ENCODE measurements around the gene VTI1A.
"Not testable (repeated sequence)": the region's sequence is repeated elsewhere in the genome, so short reads cannot be mapped to it uniquely, and the experiment has no call there.

VTI1A gene

GRCh38 chr10:112712536-112712935 is 265.5 kb downstream of the VTI1A start:
- Mint-ChIP-seq H3K9me3 (no peaks in the 10 kb centered on the region), H3K27ac (no peak overlapping the region), H3K4me3 (no peak overlapping the region), H3K27me3 (ENCODE audit: low read depth) (no peaks in the 10 kb centered on the region), H3K36me3 (ENCODE audit: low read depth) (peaks cover 11% of the 10 kb centered on the region), H3K4me1 (ENCODE audit: low read depth) (no peaks in the 10 kb centered on the region)

DNA sequence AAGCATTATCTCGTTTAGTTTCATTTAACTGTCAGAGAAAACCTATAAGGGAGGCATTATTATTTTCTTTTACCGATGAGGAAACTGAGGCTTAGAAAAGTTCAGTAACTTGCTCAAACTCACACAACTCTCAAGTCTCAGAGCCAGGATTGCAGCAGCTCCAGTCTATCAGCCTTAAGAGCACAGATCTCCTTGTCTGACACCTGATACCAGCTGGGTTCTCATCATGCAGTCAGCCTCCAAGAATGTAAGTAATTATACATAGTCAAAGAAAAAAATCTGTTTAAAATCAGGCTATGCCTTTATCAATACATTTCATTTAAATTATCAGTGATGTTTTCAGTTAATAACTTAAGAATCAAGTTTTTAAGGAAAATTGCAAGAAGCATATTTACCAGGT is 266.4 kb downstream of the VTI1A start:
- Mint-ChIP-seq H3K27ac (no peak overlapping the region), H3K27me3 (ENCODE audit: low read depth) (no peaks in the 10 kb centered on the region), H3K4me3 (no peak overlapping the region), H3K4me1 (ENCODE audit: low read depth) (no peaks in the 10 kb centered on the region), H3K9me3 (no peaks in the 10 kb centered on the region), H3K36me3 (ENCODE audit: low read depth) (peaks cover 11% of the 10 kb centered on the region)

GRCh38 chr10:112715581-112715980 is 268.6 kb downstream of the VTI1A start:
- H3K4me3 Mint-ChIP-seq: no peak overlapping the region
- H3K9me3 Mint-ChIP-seq: no peaks in the 10 kb centered on the region
- H3K27me3 Mint-ChIP-seq (ENCODE audit: low read depth): no peaks in the 10 kb centered on the region
- H3K27ac Mint-ChIP-seq: no peak overlapping the region
- H3K36me3 Mint-ChIP-seq (ENCODE audit: low read depth): peaks cover 9% of the 10 kb centered on the region
- no peaks in the 10 kb centered on the region for H3K4me1 Mint-ChIP-seq (ENCODE audit: low read depth)

GRCh38 chr10:112716076-112716475 is 269.1 kb downstream of the VTI1A start:
- peaks cover 9% of the 10 kb centered on the region for H3K36me3 Mint-ChIP-seq (ENCODE audit: low read depth)
- no peak overlapping the region for H3K4me3 Mint-ChIP-seq
- H3K9me3 Mint-ChIP-seq: no peaks in the 10 kb centered on the region

DNA sequence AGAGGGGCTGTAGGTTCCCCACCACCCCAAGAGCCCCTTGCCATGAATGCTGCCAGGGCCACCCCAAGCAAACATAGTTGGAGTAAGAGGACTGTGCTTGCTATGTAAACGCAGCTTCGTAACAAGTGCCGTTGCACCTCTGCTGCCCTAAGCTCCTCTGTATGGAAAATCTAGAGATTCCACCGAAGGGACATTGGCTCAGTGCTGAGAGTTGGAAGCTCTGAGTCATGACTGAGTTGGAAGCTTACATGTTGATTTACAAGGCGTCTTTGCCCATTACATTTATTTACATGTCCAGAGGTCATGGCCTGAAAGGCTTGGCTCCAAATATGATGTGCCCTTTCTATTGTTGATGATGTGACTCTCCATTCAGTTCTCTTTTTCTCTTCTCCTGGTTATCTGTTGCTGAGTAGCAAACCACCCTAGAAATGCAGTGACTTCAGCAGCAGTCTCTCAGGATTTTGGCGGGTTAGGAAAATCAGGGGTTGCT is 270.0 kb downstream of the VTI1A start:
- no peaks in the 10 kb centered on the region for H3K9me3 Mint-ChIP-seq
- H3K27me3 Mint-ChIP-seq (ENCODE audit: low read depth): no peaks in the 10 kb centered on the region
- H3K4me1 Mint-ChIP-seq (ENCODE audit: low read depth): no peaks in the 10 kb centered on the region
- peaks cover 9% of the 10 kb centered on the region for H3K36me3 Mint-ChIP-seq (ENCODE audit: low read depth)
- no peak overlapping the region for H3K27ac Mint-ChIP-seq
- H3K4me3 Mint-ChIP-seq: no peak overlapping the region

More at GRCh38 chr10:112716076-112716475, 269.1 kb downstream of the VTI1A start:
- Mint-ChIP-seq H3K27me3 (ENCODE audit: low read depth) (no peaks in the 10 kb centered on the region), H3K4me1 (ENCODE audit: low read depth) (no peaks in the 10 kb centered on the region), H3K27ac (no peak overlapping the region)

DNA sequence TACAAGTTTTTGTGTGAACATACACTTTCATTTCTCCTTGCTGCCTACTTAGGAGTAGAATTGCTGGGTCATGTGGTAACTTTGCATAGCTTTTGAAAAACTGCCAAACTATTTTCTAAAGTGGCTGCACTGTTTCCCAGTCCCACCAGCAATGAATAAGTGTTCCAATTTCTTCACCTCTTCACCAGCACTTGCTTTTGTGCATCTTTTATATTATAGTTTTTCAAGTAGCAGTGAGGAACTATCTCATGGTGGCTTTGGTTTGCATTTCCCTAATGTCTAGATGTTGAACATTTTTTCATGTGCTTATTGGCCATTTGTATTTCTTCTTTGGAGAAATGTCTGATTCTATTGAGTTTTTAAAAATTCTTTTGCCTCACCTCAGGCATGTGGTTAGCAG is 273.2 kb downstream of the VTI1A start:
- no peak overlapping the region for H3K27ac Mint-ChIP-seq
- H3K9me3 Mint-ChIP-seq: no peaks in the 10 kb centered on the region
- no peaks in the 10 kb centered on the region for H3K27me3 Mint-ChIP-seq (ENCODE audit: low read depth)
- no peak overlapping the region for H3K4me3 Mint-ChIP-seq
- no peaks in the 10 kb centered on the region for H3K4me1 Mint-ChIP-seq (ENCODE audit: low read depth)
- peaks cover 8% of the 10 kb centered on the region for H3K36me3 Mint-ChIP-seq (ENCODE audit: low read depth)

DNA sequence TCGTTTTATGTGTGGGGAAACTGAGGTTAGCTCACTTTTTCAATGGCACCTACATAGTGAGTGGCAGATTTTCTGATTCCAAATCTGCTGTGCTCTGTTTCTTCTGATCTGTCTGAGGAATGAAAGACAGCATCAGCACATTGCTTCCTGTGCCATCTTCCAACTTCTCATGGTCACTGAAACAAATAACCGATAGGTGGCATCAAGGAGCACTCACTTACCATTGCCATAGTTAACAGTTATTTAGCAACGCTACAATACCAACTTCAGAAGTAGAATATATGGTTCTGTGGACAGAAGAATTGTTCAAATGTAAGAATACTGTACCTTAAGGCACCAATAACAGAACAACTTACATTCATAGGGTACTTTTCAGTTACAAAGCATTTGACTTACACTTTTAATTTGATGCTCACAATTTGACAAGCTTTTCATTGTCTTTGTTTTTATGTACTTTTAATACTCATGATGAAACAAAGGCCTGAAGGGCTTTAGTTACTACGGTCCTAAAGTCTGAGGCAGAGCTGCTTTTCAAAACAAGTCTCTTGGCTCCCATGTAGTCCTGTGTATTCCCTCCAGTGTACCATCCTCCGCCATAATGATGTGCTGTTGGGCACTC is 274.2 kb downstream of the VTI1A start:
- no peak overlapping the region for H3K27ac Mint-ChIP-seq
- no peaks in the 10 kb centered on the region for H3K36me3 Mint-ChIP-seq (ENCODE audit: low read depth)
- H3K9me3 Mint-ChIP-seq: no peaks in the 10 kb centered on the region
- H3K4me1 Mint-ChIP-seq (ENCODE audit: low read depth): no peaks in the 10 kb centered on the region
- H3K4me3 Mint-ChIP-seq: no peak overlapping the region
- no peaks in the 10 kb centered on the region for H3K27me3 Mint-ChIP-seq (ENCODE audit: low read depth)

GRCh38 chr10:112722758-112723157 is 275.7 kb downstream of the VTI1A start:
- no peaks in the 10 kb centered on the region for H3K4me1 Mint-ChIP-seq (ENCODE audit: low read depth)
- no peaks in the 10 kb centered on the region for H3K27me3 Mint-ChIP-seq (ENCODE audit: low read depth)
- H3K9me3 Mint-ChIP-seq: no peaks in the 10 kb centered on the region
- no peak overlapping the region for H3K4me3 Mint-ChIP-seq
- H3K36me3 Mint-ChIP-seq (ENCODE audit: low read depth): no peaks in the 10 kb centered on the region
- no peak overlapping the region for H3K27ac Mint-ChIP-seq

DNA sequence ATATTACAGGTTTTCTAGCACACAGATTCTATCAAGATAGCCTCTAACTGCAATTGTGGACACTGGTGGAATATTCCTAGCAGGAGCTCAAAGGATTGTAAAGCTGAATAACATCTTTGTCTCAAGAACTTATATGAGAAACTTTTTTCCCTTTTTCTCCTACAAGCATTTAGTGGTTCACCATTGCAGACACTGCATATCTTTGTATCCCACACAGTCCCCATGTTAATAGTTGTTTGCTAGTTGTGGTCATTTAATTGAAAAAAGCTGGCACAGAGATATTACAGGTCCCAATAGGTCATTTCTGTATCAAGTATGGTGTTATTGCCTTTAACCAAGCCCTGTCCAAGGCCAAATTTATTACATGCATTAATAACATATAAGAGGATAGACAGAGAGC is 276.9 kb downstream of the VTI1A start:
- H3K36me3 Mint-ChIP-seq (ENCODE audit: low read depth): no peaks in the 10 kb centered on the region
- no peaks in the 10 kb centered on the region for H3K27me3 Mint-ChIP-seq (ENCODE audit: low read depth)
- no peak overlapping the region for H3K27ac Mint-ChIP-seq
- H3K4me3 Mint-ChIP-seq: no peak overlapping the region
- H3K9me3 Mint-ChIP-seq: no peaks in the 10 kb centered on the region
- H3K4me1 Mint-ChIP-seq (ENCODE audit: low read depth): no peaks in the 10 kb centered on the region

- Mint-ChIP-seq H3K4me3 (no peak overlapping the region), H3K27ac (no peak overlapping the region), H3K9me3 (no peaks in the 10 kb centered on the region), H3K36me3 (ENCODE audit: low read depth) (no peaks in the 10 kb centered on the region), H3K27me3 (ENCODE audit: low read depth) (no peaks in the 10 kb centered on the region), H3K4me1 (ENCODE audit: low read depth) (no peaks in the 10 kb centered on the region)
These were observed 277.5 kb downstream of the VTI1A start for GRCh38 chr10:112724404-112724991.

DNA sequence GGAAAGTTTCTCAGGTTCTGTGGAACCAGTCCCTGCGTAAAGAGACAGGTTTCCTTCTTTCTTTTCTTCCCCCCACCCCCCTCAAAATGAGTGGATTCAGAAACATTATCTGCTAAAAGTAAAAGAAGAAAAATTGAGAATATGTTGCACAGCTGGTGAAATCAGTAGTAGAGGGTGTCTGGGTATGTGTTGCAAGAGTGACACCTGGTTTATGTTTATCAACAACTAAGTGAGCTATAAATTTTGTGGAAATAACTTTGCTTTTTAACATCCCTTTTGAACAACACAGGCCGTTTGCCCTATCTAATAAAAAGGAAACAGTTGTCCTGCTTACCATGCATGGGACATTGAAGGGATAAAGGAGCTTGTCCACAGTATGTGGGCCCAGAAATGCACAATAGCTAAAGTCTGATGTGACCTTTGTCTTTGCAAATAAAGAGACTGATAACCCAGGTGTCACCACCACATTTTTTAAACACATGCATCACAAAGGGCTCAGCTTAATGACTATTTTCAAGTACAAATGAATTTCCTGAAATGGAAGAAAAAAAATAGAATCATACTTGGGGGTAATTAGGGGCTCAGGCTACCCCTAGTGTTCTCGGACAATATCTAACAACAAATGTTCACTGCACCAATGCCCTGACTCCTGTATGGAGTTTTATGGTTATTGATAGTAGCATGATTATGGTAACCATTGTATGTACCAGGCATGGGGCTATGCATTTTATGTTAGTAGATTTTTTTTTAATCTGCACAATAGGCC is 281.3 kb downstream of the VTI1A start:
- no peaks in the 10 kb centered on the region for H3K9me3 Mint-ChIP-seq
- H3K36me3 Mint-ChIP-seq (ENCODE audit: low read depth): no peaks in the 10 kb centered on the region
- no peak overlapping the region for H3K27ac Mint-ChIP-seq
- no peaks in the 10 kb centered on the region for H3K27me3 Mint-ChIP-seq (ENCODE audit: low read depth)
- H3K4me1 Mint-ChIP-seq (ENCODE audit: low read depth): no peaks in the 10 kb centered on the region
- H3K4me3 Mint-ChIP-seq: no peak overlapping the region

- no peak overlapping the region for H3K4me3 Mint-ChIP-seq
- no peaks in the 10 kb centered on the region for H3K36me3 Mint-ChIP-seq (ENCODE audit: low read depth)
- no peaks in the 10 kb centered on the region for H3K9me3 Mint-ChIP-seq
- H3K4me1 Mint-ChIP-seq (ENCODE audit: low read depth): no peaks in the 10 kb centered on the region
- H3K27ac Mint-ChIP-seq: no peak overlapping the region
- no peaks in the 10 kb centered on the region for H3K27me3 Mint-ChIP-seq (ENCODE audit: low read depth)
These were observed 282.0 kb downstream of the VTI1A start for GRCh38 chr10:112728997-112729396.

- not testable (repeated sequence) for H3K27me3 Mint-ChIP-seq (ENCODE audit: low read depth); H3K4me3 Mint-ChIP-seq; H3K9me3 Mint-ChIP-seq; H3K27ac Mint-ChIP-seq; H3K4me1 Mint-ChIP-seq (ENCODE audit: low read depth); H3K36me3 Mint-ChIP-seq (ENCODE audit: low read depth)
These were observed 284.4 kb downstream of the VTI1A start for GRCh38 chr10:112731450-112731849.

DNA sequence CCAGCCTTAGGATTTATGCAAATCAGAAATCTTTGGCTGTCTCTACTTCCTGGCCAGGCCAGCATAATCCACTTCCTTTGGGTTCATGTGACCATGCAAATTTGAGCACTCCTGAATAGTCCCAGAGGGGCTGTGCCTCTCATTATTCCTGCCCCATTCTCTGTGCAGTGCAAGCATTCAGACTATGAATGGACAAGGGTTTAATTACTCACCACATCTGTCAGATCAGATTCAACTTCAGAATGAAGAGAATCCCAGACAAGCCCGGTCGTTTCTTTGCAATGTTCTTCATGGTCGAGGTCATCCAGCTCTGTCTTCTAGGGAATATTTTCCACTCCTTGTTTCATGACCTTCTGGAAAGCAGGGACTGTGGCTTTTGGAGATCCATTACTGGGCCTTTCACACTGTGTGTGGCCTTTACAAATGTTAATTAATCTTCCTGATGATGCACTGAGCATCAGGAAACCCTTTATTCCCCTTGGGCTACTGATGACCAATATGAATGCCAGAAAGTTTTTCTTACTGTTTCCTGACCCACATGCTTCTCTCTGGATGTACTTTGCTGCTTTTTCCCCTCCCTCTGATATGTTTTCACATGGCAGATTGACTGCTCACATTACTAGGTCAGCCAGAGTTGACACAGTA is 285.4 kb downstream of the VTI1A start:
- H3K27ac Mint-ChIP-seq: no peak overlapping the region
- no peak overlapping the region for H3K4me3 Mint-ChIP-seq
- H3K36me3 Mint-ChIP-seq (ENCODE audit: low read depth): no peaks in the 10 kb centered on the region
- no peaks in the 10 kb centered on the region for H3K9me3 Mint-ChIP-seq
- no peaks in the 10 kb centered on the region for H3K4me1 Mint-ChIP-seq (ENCODE audit: low read depth)
- H3K27me3 Mint-ChIP-seq (ENCODE audit: low read depth): no peaks in the 10 kb centered on the region

Measured in T-helper 1 cell treated with Interleukin-12 subunit alpha and Interleukin-12 subunit beta and Interleukin-4 antibody, amounts not matched to agents 30 μg/mL and 1 μg/mL, for 36 hours (primary cell).